ENCODE results near the gene TMEM201. TPM values are rescaled to one million over a fixed set of nuclear protein-coding genes. Genes with fewer than 3 reads are reported as not detected.
A peak's percentile ranks its signal among the peaks of the same experiment; 100 is the strongest.
"Not testable (repeated sequence)": the region's sequence is repeated elsewhere in the genome, so short reads cannot be mapped to it uniquely, and the experiment has no call there.

The TMEM201 gene
- total and polyA plus RNA-seq, 8 donors = 9.1 to 21.9 (median 17.0) TPM

DNA sequence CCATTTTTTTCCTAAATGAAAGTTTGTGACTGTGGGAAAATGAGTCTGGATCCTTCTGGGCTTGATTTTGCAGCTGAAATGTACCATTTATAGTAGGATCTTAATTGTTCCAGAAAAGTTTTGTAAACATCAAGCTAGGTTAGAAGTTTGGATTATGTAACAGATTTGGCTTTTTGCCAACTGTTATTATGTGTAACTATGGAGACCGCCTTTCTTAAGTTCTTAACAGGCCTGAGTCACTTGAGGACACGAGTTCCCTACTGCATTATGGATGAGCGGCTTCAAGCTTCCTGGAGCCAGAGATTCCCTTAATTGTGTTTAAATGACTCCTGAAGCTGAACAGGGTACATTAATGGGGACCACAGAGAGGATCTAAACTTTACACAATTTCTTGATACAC, 27.3 kb upstream of the TMEM201 start:
- Histone ChIP-seq H3K4me3 (no peak overlapping the region), H3K27ac (peak overlapping the region in 1 of 2 donors; percentile 63), H3K4me1 (peaks cover 0 to 33% of the 10 kb centered on the region in 2 donors), H3K36me3 (peaks cover 0 to 8% of the 10 kb centered on the region in 2 donors), H3K9me3 (no peaks in the 10 kb centered on the region), H3K27me3 (no peaks in the 10 kb centered on the region)
- no peak for TF ChIP-seq CTCF (IDR thresholded peaks at IDR 0.05)
- DNase-seq (peak in 2 of 4 donors; percentile 81 to 90), ATAC-seq (peak; percentile 95)
- intact Hi-C loops (cut with DNase I) = no loop called here

DNA sequence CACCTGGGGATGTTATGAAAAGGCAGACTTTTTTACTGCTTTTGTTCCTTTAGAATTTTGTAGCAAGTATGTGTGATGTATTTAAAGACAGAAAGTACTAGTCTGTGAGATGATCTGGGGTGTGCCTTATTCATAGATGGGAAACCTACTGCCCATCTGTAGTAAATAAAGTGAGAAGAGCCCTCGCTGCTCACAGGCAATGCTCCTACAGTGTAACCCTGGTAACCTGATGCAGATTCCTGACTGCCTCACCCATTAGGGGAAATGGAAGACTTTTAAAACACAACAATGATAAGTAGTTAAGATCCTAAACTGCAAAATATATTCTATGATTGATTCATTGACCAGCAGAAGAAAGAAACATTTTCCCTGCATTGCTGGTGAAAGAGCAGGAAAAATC, 19.4 kb upstream of the TMEM201 start:
- DNase-seq (no peak), ATAC-seq (no peak)
- H3K4me3 ChIP-seq = no peak overlapping the region
- no peaks in the 10 kb centered on the region for H3K4me1 ChIP-seq
- TF ChIP-seq CTCF (IDR thresholded peaks at IDR 0.05) = no peak
- no peak overlapping the region for H3K27ac ChIP-seq
- H3K9me3 ChIP-seq = no peaks in the 10 kb centered on the region
- no peaks in the 10 kb centered on the region for H3K27me3 ChIP-seq
- H3K36me3 ChIP-seq = peaks cover 0 to 12% of the 10 kb centered on the region in 2 donors
- intact Hi-C loops (cut with DNase I) = no loop called here

GRCh38 chr1:9570886-9571529, 17.7 kb upstream of the TMEM201 start:
- not testable (repeated sequence) for H3K27ac ChIP-seq, DNase-seq, H3K27me3 ChIP-seq, H3K4me3 ChIP-seq, ATAC-seq, H3K4me1 ChIP-seq, H3K9me3 ChIP-seq
- H3K36me3 ChIP-seq = peaks cover 0 to 19% of the 10 kb centered on the region in 2 donors
- intact Hi-C loops (cut with DNase I) = loop anchor here in 1 of 2 donors (5.0 kb wide), 1 partner anchor 74 kb away; no protein-coding TSS in a partner anchor

GRCh38 chr1:9573723-9574122, 15.0 kb upstream of the TMEM201 start:
- H3K27me3 ChIP-seq = no peaks in the 10 kb centered on the region
- no peak for TF ChIP-seq CTCF (IDR thresholded peaks at IDR 0.05)
- no peak overlapping the region for H3K4me3 ChIP-seq
- intact Hi-C loops (cut with DNase I) = loop anchor here in 1 of 2 donors (5.0 kb wide), 1 partner anchor 76 kb away; no protein-coding TSS in a partner anchor
- ATAC-seq = peak; percentile 31
- no peak overlapping the region for H3K27ac ChIP-seq
- no peaks in the 10 kb centered on the region for H3K4me1 ChIP-seq
- H3K36me3 ChIP-seq = peaks cover 0 to 26% of the 10 kb centered on the region in 2 donors
- DNase-seq = peak in 1 of 4 donors; percentile 50
- H3K9me3 ChIP-seq = no peaks in the 10 kb centered on the region

DNA sequence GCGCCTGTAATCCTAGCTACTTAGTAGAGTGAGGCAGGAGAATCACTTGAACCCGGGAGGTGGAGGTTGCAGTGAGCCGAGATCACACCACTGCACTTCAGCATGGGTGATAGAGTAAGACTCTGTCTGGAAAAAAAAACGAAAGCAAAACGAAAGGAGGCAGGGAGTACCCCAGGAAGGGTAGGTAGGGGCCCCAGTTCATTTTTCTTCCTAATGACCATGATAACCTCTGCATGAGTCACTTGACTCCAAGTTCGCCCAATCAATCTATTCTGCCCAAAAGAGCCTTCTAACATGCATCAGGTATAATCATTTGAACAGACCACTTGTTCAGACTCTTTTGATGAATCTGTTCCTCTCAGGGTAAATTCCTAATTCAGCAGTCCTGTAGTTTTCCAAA, 13.2 kb upstream of the TMEM201 start:
- ATAC-seq = no peak
- no peak overlapping the region for H3K4me3 ChIP-seq
- no peak for TF ChIP-seq CTCF (IDR thresholded peaks at IDR 0.05)
- no peak overlapping the region for H3K27ac ChIP-seq
- DNase-seq = no peak
- no peaks in the 10 kb centered on the region for H3K9me3 ChIP-seq
- H3K27me3 ChIP-seq = no peaks in the 10 kb centered on the region
- intact Hi-C loops (cut with DNase I) = no loop called here
- H3K36me3 ChIP-seq = peaks cover 0 to 40% of the 10 kb centered on the region in 2 donors
- H3K4me1 ChIP-seq = no peaks in the 10 kb centered on the region

DNA sequence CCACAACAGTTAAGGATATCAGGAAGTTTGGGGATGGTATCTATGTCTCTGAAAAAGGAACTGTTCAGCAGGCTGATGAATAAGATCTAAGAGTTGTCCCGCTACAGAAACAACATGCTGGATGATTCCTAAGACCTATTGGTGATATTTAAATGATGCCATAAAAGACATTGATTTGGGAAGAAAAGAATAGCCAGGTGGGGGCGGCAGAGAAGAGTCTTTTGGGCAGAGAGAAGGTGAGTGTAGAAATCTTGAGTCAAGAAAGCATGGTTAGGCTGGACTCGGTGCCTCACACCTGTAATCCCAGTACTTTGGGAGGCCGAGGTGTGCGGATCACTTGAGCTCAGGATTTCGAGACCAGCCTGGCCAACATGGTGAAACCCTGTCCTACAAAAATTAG, 11.8 kb upstream of the TMEM201 start:
- Histone ChIP-seq H3K27me3 (no peaks in the 10 kb centered on the region), H3K4me3 (no peak overlapping the region), H3K4me1 (no peaks in the 10 kb centered on the region), H3K36me3 (peaks cover 0 to 54% of the 10 kb centered on the region in 2 donors), H3K9me3 (no peaks in the 10 kb centered on the region), H3K27ac (no peak overlapping the region)
- TF ChIP-seq CTCF (IDR thresholded peaks at IDR 0.05) = no peak
- intact Hi-C loops (cut with DNase I) = no loop called here
- DNase-seq (no peak), ATAC-seq (no peak)
